ENCODE measurements around the gene SMG6. TPM values are rescaled to one million over a fixed set of nuclear protein-coding genes. Genes with fewer than 3 reads are reported as not detected.

Gene SMG6
- total and polyA plus RNA-seq, 2 of the 13 experiments (the other 11 are each of a cell fraction or from before 2014, with no cell fraction given), result 4.6 to 14.6 TPM

DNA sequence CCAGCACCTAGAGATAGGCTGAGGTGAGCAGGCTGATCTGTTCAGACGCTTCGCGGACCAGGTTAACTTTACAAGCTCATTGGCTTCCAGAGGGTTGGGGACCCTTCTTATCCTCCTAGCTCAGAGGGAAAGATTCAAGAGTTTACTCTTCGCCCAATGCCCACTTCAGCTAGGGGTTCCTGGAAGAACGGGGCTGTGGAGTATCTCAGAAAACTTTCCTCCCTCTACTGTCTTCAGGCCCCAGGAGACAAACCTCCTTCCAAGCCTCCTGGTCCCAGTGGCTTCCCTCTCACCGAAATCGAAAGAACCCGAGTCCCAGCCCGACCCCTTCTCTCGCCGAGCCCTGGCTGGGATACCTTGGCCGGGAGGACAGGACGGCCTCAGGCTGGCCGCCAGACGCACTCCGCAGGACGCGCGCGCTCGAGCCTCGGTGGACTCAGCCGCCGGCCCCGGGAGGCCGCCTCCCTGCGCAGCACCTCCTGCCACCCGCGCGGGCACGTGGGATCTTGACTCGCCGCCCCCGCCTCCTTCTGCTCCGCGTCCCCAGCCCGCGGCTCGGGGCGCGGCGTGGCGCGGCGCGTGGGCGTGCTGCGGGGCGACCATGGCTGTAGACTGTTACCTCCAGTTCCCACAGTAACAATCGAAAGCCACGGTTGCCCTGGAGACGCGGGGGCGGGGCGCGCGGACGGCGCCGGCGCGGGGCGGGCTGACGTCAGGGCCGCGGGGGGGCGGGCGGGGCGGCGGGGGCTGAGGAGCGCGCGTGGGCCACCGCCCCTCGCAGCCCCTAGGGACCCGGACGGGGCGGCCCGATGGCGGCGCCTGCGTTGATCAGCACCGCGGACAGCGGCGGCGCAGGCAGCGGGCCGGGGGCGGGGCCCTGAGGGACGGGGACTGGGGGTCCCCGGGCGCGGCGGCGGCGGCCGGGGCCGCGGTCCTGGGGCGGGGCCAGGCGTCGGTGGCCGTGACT is 254.0 kb downstream of the SMG6 start (continued):
- TF ChIP-seq ZNF597 (CRISPR knock-in tag; IDR thresholded peaks at IDR 0.05), result no peak
- TF ChIP-seq MATR3 (CRISPR knock-in tag; IDR thresholded peaks at IDR 0.05), result no peak
- TF ChIP-seq YEATS2 (CRISPR knock-in tag; IDR thresholded peaks at IDR 0.05; ENCODE audit: borderline replicate concordance), result no peak
- TF ChIP-seq ZNF674 (CRISPR knock-in tag; IDR thresholded peaks at IDR 0.05; ENCODE audit: low read depth), result no peak
- no peak for TF ChIP-seq PAXIP1 (CRISPR knock-in tag; conservative IDR thresholded peaks at IDR 0.05)
- TF ChIP-seq, protein P1, sequence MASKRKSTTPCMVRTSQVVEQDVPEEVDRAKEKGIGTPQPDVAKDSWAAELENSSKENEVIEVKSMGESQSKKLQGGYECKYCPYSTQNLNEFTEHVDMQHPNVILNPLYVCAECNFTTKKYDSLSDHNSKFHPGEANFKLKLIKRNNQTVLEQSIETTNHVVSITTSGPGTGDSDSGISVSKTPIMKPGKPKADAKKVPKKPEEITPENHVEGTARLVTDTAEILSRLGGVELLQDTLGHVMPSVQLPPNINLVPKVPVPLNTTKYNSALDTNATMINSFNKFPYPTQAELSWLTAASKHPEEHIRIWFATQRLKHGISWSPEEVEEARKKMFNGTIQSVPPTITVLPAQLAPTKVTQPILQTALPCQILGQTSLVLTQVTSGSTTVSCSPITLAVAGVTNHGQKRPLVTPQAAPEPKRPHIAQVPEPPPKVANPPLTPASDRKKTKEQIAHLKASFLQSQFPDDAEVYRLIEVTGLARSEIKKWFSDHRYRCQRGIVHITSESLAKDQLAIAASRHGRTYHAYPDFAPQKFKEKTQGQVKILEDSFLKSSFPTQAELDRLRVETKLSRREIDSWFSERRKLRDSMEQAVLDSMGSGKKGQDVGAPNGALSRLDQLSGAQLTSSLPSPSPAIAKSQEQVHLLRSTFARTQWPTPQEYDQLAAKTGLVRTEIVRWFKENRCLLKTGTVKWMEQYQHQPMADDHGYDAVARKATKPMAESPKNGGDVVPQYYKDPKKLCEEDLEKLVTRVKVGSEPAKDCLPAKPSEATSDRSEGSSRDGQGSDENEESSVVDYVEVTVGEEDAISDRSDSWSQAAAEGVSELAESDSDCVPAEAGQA (IDR thresholded peaks at IDR 0.05; ENCODE audit: low read depth), result no peak
- TF ChIP-seq, protein P1 (CRISPR knock-in tag; IDR thresholded peaks at IDR 0.05; ENCODE audit: borderline replicate concordance), result no peak
- TF ChIP-seq POLR2AphosphoS5 (IDR thresholded peaks at IDR 0.05; ENCODE audit: low read depth, low read length), result no peak

Data from HepG2 (cell line).